HFFc6 (cell line): ENCODE measurements around the gene TOX2. TPM values are rescaled to one million over a fixed set of nuclear protein-coding genes. Genes with fewer than 3 reads are reported as not detected.
A peak's percentile ranks its signal among the peaks of the same experiment; 100 is the strongest.
"Not testable (repeated sequence)": the region's sequence is repeated elsewhere in the genome, so short reads cannot be mapped to it uniquely, and the experiment has no call there.

Source experiments
- DNase-seq: peaks from one replicate; pipeline ENCODE4 v3.0.0-alpha.2; 2018
- H3K27ac Mint-ChIP-seq: 2 replicates; pipeline ENCODE4 v1.8.0; 2020; ENCODE audit warnings: mild to moderate bottlenecking, mixed read lengths
- H3K27me3 Mint-ChIP-seq: 2 replicates; pipeline ENCODE4 v1.8.0; 2021; ENCODE audit warnings: mild to moderate bottlenecking, moderate library complexity, mixed read lengths; ENCODE audit not compliant: insufficient read depth
- H3K36me3 Mint-ChIP-seq: 2 replicates; pipeline ENCODE4 v1.8.0; 2021; ENCODE audit warnings: low read depth, mixed read lengths
- H3K4me1 Mint-ChIP-seq: 2 replicates; pipeline ENCODE4 v1.8.0; 2020; ENCODE audit warnings: low read depth, mixed read lengths
- H3K4me3 Mint-ChIP-seq: 2 replicates; pipeline ENCODE4 v1.8.0; 2020; ENCODE audit warnings: mild to moderate bottlenecking, moderate library complexity, mixed read lengths
- H3K9me3 Mint-ChIP-seq: 2 replicates; pipeline ENCODE4 v1.8.0; 2020; ENCODE audit warnings: mild to moderate bottlenecking, mixed read lengths
- total RNA-seq, 6 experiments: library from RNA; stranded (reverse); fragmentation: NEBNext Ultra II Directional; extraction: Animal tissue kit (Norgen Biotek cat#: 25700); gene quantifications; 2 replicates in 1 of 6; 3 replicates in 5 of 6; pipeline ENCODE4 v1.2.3, GENCODE V29; 2021
- TF ChIP-seq, protein P1 (sequence below): fragments of 200-600 bp; sonication (generic); IDR thresholded peaks from 2 replicates; pipeline ENCODE4 v1.5.0; 2021; ENCODE audit warnings: antibody characterized with exemption, mild to moderate bottlenecking

The TOX2 gene
- total RNA-seq, 6 experiments from 2014 or later: 46.1 to 68.2 (median 60.2) TPM

- Mint-ChIP-seq H3K9me3 (no peaks in the 10 kb centered on the region), H3K27me3 (no peaks in the 10 kb centered on the region; the same call in 1 of the 2 replicates), H3K36me3 (peaks cover 24% of the 10 kb centered on the region), H3K4me3 (no peak overlapping the region; the same call in 1 of the 2 replicates), H3K27ac (0 out of 2 replicates have a peak overlapping the region, but pooled peaks have one; percentile 31), H3K4me1 (peaks cover 37% of the 10 kb centered on the region)
- TF ChIP-seq, protein P1, sequence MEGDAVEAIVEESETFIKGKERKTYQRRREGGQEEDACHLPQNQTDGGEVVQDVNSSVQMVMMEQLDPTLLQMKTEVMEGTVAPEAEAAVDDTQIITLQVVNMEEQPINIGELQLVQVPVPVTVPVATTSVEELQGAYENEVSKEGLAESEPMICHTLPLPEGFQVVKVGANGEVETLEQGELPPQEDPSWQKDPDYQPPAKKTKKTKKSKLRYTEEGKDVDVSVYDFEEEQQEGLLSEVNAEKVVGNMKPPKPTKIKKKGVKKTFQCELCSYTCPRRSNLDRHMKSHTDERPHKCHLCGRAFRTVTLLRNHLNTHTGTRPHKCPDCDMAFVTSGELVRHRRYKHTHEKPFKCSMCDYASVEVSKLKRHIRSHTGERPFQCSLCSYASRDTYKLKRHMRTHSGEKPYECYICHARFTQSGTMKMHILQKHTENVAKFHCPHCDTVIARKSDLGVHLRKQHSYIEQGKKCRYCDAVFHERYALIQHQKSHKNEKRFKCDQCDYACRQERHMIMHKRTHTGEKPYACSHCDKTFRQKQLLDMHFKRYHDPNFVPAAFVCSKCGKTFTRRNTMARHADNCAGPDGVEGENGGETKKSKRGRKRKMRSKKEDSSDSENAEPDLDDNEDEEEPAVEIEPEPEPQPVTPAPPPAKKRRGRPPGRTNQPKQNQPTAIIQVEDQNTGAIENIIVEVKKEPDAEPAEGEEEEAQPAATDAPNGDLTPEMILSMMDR: no peak
- DNase-seq: no peak
Measured at GRCh38 chr20:44040202-44040915, 125.7 kb downstream of the TOX2 start.

DNA sequence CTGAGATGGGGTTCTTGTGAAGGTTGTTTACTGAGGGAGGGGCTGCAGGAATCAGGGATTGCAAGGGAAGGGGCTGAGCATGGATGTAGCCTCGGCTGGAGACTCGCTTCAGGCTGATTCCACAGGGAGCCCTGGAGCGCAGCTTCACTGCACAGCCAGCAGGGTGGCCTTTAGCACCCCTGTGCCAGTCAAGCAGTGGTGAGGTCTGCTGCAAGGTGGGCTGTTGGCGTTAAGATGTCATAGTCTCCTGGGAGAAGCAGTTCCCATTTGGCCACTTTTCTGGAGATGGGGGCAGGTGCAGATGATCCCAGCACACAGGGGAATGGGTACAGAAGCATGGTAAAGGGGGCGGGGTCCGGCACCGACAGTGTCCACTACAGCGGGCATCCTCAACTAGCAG, 126.3 kb downstream of the TOX2 start:
- Mint-ChIP-seq H3K36me3 (peaks cover 24% of the 10 kb centered on the region), H3K27ac (no peak overlapping the region), H3K27me3 (no peaks in the 10 kb centered on the region; the same call in 1 of the 2 replicates), H3K4me3 (no peak overlapping the region), H3K4me1 (peaks cover 43% of the 10 kb centered on the region), H3K9me3 (no peaks in the 10 kb centered on the region)
- DNase-seq: no peak
- TF ChIP-seq, protein P1: peak; percentile 9; the same call in 1 of the 2 replicates

DNA sequence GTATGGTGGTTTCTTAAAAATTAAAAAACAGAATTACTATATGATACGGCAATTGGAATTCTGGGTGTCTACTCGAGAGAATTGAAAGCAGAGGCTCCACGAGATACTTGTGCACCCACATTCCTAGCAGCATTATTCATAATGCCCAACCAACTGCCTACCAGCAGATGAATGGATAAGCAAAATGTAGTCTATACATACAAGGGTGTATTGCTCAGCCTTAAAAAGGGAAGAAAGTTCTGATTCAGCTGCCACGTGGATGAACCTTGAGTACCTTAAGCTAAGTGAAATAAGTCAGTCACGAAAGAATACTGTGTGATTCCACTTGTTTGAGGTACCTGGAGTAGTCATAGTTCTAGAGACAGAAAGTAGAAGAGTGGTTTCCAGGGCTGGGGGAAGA, 130.1 kb downstream of the TOX2 start:
- peaks cover 37% of the 10 kb centered on the region for H3K4me1 Mint-ChIP-seq
- H3K36me3 Mint-ChIP-seq: peaks cover 16% of the 10 kb centered on the region; the same call in 1 of the 2 replicates
- peak overlapping the region; percentile 49; the same call in 1 of the 2 replicates for H3K27ac Mint-ChIP-seq
- H3K27me3 Mint-ChIP-seq, H3K4me3 Mint-ChIP-seq, H3K9me3 Mint-ChIP-seq, DNase-seq: not testable (repeated sequence)

DNA sequence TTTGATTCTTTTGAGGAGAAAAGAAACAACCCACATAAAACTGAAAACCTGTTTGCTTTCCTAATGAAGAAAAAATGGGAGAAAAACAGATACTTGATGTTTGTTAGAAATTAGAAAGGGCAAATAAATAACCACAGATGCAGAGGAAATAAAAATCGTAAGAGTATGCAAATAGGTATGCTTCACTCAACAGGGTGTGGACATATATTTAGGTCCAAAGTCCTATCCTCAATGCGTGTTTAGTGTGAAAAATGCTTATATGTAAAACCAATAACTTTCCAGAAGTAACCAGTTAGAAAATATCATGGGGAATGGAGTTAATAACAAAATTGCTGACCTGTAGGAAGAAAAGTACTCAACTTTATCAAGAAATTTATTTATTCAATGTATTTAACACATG, 135.7 kb downstream of the TOX2 start:
- no peak overlapping the region for H3K27ac Mint-ChIP-seq
- peaks cover 2% of the 10 kb centered on the region; the same call in 1 of the 2 replicates for H3K27me3 Mint-ChIP-seq
- no peak overlapping the region for H3K4me3 Mint-ChIP-seq
- no peaks in the 10 kb centered on the region for H3K9me3 Mint-ChIP-seq
- peaks cover 25% of the 10 kb centered on the region for H3K36me3 Mint-ChIP-seq
- DNase-seq: no peak
- TF ChIP-seq, protein P1: no peak
- H3K4me1 Mint-ChIP-seq: peaks cover 10% of the 10 kb centered on the region

GRCh38 chr20:44050925-44051660, 136.4 kb downstream of the TOX2 start:
- Mint-ChIP-seq H3K4me1 (peaks cover 2% of the 10 kb centered on the region), H3K27me3 (peaks cover 2% of the 10 kb centered on the region; the same call in 1 of the 2 replicates), H3K36me3 (peaks cover 30% of the 10 kb centered on the region), H3K9me3 (no peaks in the 10 kb centered on the region), H3K27ac (no peak overlapping the region), H3K4me3 (no peak overlapping the region)
- no peak for DNase-seq
- TF ChIP-seq, protein P1: no peak

DNA sequence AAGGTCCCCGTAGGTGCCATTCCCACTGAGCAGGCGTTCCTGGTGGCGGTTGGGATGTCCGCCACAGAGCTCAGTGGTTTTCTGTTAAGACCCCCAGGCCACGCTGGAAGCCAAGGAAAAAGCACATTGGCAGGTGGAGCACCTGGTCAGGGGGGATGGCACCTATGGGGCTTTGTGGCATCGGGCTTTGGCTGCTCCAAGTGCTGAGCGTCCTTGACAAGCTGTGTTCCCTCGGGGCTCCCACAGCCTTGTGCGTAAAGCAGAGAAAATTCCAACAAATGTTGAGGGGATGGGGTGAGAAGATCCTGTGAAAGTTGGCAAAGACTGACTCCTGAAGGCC, 137.0 kb downstream of the TOX2 start:
- no peak overlapping the region for H3K27ac Mint-ChIP-seq
- no peaks in the 10 kb centered on the region for H3K4me1 Mint-ChIP-seq
- no peaks in the 10 kb centered on the region for H3K9me3 Mint-ChIP-seq
- no peak for DNase-seq
- TF ChIP-seq, protein P1: no peak
- no peak overlapping the region for H3K4me3 Mint-ChIP-seq
- peaks cover 2% of the 10 kb centered on the region; the same call in 1 of the 2 replicates for H3K27me3 Mint-ChIP-seq
- peaks cover 30% of the 10 kb centered on the region for H3K36me3 Mint-ChIP-seq
